G401 (cell line): ENCODE data around the gene MDGA2. TPM values are rescaled to one million over a fixed set of nuclear protein-coding genes. Genes with fewer than 3 reads are reported as not detected.
"Not testable (repeated sequence)": the region's sequence is repeated elsewhere in the genome, so short reads cannot be mapped to it uniquely, and the experiment has no call there.

Source experiments
- DNase-seq: peaks from one replicate; pipeline ENCODE4 v3.0.0-alpha.2; 2015; ENCODE audit warnings: low spot score
- in situ Hi-C: cut with HindIII; loops from 2 replicates; pipeline ENCODE4 v1.10.0; 2016; ENCODE audit warnings: low sequenced_read_pairs, mixed read lengths
- total RNA-seq: library from RNA; depleted of rRNA; stranded (reverse); fragments of >200 nt; shearing (Covaris generic); gene quantifications from 2 replicates; pipeline ENCODE4 v1.2.3, GENCODE V29; 2014

MDGA2 gene
- total RNA-seq, 1 experiment from 2014 or later: not detected

GRCh38 chr14:47626151-47627035 is 49.0 kb downstream of the MDGA2 start:
- in situ Hi-C loops: no loop called here

DNA sequence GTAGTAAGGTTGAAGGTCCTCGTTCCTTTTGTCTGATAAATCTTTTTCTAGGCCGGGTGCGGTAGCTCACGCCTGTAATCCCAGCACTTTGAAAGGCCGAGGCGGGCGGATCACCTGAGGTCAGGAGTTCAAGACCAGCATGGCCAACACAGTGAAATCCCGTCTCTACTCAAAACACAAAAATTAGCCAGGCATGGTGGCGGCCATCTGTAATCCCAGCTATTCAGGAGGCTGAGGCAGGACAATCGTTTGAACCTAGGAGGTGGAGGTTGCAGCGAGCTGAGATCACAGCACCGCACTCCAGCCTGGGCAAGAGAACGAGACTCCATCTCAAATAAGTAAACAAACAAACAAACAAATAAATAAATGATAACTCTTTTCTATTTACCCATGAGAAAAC is 51.3 kb downstream of the MDGA2 start:
- not testable (repeated sequence) for DNase-seq

More at GRCh38 chr14:47626151-47627035, 49.0 kb downstream of the MDGA2 start:
- no peak for DNase-seq

GRCh38 chr14:47619392-47619791 is 56.0 kb downstream of the MDGA2 start:
- no peak for DNase-seq

More for the DNA sequence above, 51.3 kb downstream of the MDGA2 start:
- in situ Hi-C loops: not testable (repeated sequence)

DNA sequence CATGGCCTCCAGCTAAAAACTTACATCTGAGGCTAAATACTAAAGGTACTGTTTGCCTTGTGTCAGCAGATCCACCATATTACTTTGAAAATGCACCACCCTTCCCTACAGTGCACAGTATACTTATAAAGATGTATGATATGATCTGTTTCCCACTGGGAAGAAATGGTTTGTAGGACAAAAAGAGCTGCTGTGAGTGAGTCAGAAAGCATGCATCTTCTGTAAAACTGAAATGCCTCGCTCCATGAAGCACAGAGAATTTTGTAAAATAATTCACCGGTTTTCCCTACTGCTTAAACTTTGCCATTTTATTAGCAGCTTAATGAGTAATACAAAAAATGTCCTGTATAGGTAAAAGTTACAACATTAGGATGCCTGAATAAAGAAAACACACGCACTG is 68.8 kb downstream of the MDGA2 start:
- DNase-seq: no peak
- in situ Hi-C loops: no loop called here

More at GRCh38 chr14:47619392-47619791, 56.0 kb downstream of the MDGA2 start:
- in situ Hi-C loops: no loop called here

- in situ Hi-C loops: no loop called here
- no peak for DNase-seq
Measured at GRCh38 chr14:47596860-47597259, 78.5 kb downstream of the MDGA2 start.

- DNase-seq: no peak
- in situ Hi-C loops: no loop called here
Measured at GRCh38 chr14:47596232-47596631, 79.2 kb downstream of the MDGA2 start.

DNA sequence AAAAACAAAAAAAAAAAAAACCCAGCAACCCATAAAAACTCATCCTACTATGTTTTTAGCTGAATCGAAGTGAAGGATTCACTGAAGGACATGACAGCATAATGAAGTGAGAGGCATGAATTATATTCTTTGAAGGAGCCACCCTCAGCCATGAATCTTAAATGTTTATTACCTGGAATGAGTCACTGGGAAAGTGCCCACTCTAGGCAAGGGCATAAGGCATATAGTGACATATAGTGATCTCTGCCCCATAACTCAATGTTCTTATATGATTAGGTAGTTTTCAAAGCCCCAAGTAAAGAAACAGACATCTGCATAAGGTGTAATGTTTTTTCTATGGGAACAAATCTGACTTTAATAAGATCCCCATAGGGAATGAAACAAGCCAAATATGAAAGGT is 79.9 kb downstream of the MDGA2 start:
- DNase-seq: no peak
- in situ Hi-C loops: no loop called here

DNA sequence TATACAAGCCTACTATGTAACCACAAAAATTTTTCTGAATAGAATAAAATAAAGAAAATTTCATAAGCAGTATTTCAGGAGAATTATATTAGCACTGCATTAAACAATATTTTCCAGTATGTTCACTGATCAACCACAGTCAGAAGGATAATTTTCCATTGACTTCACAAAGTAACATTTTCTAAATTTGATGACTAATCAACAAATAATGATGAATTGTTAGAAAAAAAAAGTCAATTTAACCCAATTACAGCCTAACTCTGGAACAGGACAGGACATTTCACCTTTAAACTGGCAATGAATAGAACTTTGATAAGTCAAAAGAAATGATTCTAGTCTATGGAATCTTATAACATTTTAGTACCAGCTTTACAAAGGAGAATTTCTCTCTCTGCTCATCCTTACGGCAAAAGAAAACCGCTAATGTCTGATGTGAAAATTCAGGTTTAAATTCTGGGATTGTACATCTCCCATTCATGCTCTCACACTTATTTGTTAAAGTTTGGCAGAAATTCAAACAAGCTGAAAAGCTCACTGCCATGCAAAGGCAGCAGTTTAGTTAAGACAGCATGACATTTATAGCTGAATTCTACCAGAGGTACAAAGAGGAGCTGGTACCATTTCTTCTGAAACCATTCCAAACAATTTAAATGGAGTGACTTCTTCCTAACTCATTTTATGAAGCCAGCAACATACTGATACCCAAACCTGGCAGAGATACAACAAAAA is 84.5 kb downstream of the MDGA2 start:
- DNase-seq: no peak
- in situ Hi-C loops: no loop called here

DNA sequence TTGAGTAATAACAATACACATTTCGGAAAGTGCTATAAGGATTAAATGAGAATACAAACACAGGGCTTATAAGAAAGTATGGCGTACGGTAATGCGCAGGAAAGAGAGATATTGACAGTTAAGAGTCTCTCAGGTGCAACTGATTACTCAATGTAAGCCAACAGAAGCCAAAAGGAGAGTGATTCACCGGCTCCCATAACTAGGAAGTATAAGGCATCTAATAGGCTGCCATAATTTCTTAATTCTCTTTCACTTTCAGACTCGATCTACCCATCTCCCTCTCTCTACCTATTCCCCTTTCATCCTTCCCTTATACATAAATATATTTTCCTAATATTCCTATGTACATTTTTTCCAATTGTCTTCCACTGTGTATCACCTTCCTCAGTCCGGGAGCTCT is 90.0 kb downstream of the MDGA2 start:
- DNase-seq: no peak
- in situ Hi-C loops: no loop called here

DNA sequence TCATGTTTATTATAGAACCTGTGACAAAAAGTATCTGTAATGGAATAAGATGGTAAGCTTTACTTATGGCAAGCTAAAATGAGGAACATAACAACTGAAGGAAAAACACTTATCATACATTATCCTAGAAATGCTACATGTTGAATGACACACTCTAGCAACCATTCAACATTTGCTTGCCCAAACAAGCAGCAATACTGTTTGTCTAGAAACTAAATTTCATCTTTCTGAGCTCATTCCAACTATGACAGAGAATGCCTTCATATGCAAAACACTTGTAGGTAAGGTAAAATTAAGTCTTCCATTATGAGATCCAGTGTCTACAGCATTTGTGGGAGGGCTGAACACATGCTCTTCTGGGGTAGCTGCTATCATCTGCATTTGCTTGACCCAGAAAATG is 108.1 kb downstream of the MDGA2 start:
- DNase-seq: no peak
- in situ Hi-C loops: no loop called here

- in situ Hi-C loops: no loop called here
- DNase-seq: no peak
Measured at GRCh38 chr14:47557894-47558293, 117.5 kb downstream of the MDGA2 start.

DNA sequence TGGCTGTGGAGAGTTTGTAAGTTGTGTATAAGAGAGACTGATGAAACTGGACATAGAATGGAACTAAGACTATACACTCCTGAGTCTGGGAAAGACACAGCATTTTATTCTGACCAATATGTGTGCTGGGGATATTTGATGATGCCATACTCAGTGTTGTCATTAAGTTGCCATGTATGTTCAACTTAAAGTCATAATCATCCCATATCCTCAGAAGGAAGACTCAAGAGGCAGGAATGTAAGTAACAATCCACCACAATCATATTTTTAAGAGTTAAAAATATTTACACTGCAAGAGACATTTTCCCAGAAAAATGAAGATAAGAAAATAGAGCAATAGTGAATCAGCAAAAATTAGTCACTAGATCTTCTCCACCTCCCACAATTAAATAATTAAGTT is 120.1 kb downstream of the MDGA2 start:
- in situ Hi-C loops: no loop called here
- no peak for DNase-seq

- DNase-seq: no peak
Measured at GRCh38 chr14:47549886-47550285, 125.5 kb downstream of the MDGA2 start.

DNA sequence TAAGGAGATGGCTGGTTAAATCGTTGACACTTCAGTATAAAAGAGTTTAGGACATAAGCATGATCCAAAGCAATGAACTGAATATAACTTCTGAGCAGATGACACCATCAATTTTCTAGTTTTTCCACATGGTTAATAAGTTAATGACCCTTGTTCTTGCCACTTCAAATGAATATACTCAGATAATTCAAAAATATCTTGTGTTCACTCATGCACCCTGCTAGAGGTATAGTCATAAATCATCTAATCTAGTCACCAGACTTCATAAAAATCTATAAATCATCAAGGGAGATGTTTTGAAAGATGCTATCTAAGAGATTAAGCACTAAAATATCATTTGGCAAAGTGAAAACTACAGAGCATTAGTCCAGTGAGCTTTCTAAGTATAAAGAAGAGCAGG is 131.9 kb downstream of the MDGA2 start:
- no peak for DNase-seq
- in situ Hi-C loops: no loop called here

More at GRCh38 chr14:47549886-47550285, 125.5 kb downstream of the MDGA2 start:
- in situ Hi-C loops: no loop called here

GRCh38 chr14:47541662-47542061 is 133.7 kb downstream of the MDGA2 start:
- DNase-seq: no peak
- in situ Hi-C loops: no loop called here

DNA sequence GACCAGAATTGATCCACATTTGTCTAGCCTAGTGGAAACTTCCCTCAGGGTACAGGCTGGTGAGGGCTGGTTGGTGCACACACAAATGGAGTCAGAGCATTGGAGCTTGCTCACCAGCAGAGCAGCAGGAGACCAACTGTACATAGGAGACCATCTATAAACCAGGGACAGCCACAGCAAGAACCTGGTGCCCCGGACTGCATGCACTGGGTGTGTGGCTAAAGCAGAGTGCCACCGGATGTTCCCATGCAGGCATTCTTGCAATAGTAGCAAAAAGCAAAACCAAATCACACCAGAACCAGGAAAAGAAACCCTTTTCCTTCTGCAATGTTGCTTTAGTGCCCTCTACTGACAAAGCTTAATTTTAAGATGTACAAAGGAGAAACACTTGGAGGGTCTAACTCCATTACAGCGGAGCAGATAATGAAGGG is 136.4 kb downstream of the MDGA2 start:
- DNase-seq: peak; percentile 8
- in situ Hi-C loops: no loop called here

DNA sequence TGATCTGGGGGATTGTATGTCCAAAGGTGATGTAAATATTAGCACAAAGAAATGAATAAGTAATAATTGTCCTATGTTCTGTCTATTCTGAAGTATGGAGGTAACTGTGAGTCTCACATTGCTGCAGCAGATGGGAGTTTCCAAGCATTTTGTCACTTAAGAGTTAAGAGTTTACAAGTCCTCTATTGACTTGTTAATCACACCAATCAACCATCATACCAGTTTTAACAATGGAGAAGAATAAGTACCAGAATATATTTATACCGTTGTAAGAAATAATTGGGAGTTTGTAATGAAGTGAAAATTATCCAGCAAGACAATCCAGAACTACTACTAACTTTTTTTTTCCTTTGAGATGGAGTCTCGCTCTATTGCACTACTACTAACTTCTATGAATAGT is 139.1 kb downstream of the MDGA2 start:
- no peak for DNase-seq
- in situ Hi-C loops: no loop called here

GRCh38 chr14:47526591-47527244 is 148.7 kb downstream of the MDGA2 start:
- in situ Hi-C loops: no loop called here
- DNase-seq: no peak

GRCh38 chr14:47524524-47524923 is 150.9 kb downstream of the MDGA2 start:
- in situ Hi-C loops: no loop called here
- no peak for DNase-seq

DNA sequence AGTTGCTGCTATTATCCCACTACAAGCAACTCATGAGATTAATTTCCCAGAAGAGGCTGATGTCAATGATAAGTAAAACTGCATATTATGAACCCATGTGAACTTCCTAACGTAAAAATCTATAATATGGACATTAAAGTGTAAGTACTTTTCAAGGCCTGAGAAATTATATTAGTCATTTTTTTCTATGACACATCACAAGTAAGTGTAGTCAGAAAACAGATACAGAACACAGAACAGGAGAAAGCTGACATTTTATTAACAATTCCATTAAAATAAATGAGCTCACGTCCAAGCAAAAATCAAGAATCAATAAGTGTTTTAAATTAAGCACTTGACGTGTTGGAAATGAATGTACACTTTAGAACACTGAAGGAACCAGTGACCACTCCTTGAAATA is 155.0 kb downstream of the MDGA2 start:
- in situ Hi-C loops: no loop called here
- DNase-seq: no peak
